Thoracic aorta (tissue), 2 donors: ENCODE measurements around the gene SHKBP1. TPM values are rescaled to one million over a fixed set of nuclear protein-coding genes. Genes with fewer than 3 reads are reported as not detected.
"Not testable (repeated sequence)": the region's sequence is repeated elsewhere in the genome, so short reads cannot be mapped to it uniquely, and the experiment has no call there.

ENCODE experiments used
- ATAC-seq: fragments of 150-250 bp; one replicate; pipeline ENCODE4 v1.8.0; 2017; ENCODE audit warnings: low read depth; ENCODE audit not compliant: insufficient number of reproducible peaks, low FRiP score
- DNase-seq: peaks from one replicate; pipeline ENCODE4 v3.0.0-alpha.2; 2020; ENCODE audit warnings: low spot score
- H3K27ac ChIP-seq, 2 donors: fragments of 200-600 bp; sonication (generic); 1 replicate in 1 of 2; 2 replicates in 1 of 2; pipeline ENCODE4 v1.5.1; 2016; ENCODE audit warnings: mild to moderate bottlenecking in 2 of 2, moderate library complexity in 2 of 2
- H3K27me3 ChIP-seq: fragments of 200-600 bp; sonication (generic); replicated peaks from 2 replicates; pipeline ENCODE4 v1.6.0; 2016; ENCODE audit warnings: mild to moderate bottlenecking; ENCODE audit not compliant: insufficient read depth
- H3K36me3 ChIP-seq: fragments of 200-600 bp; sonication (generic); one replicate; pipeline ENCODE4 v1.5.1; 2016
- H3K4me1 ChIP-seq, 2 donors: fragments of 200-600 bp; sonication (generic); 1 replicate in 1 of 2; 2 replicates in 1 of 2; pipeline versions ENCODE4 v1.5.1 to v1.6.0; 2016; ENCODE audit warnings: low read depth in 2 of 2, mild to moderate bottlenecking in 1 of 2; ENCODE audit not compliant: control insufficient read depth in 1 of 2
- H3K4me3 ChIP-seq: fragments of 200-600 bp; sonication (generic); 2 replicates; pipeline ENCODE4 v1.5.1; 2016; ENCODE audit warnings: mild to moderate bottlenecking
- H3K9me3 ChIP-seq: fragments of 200-600 bp; sonication (generic); 2 replicates; pipeline ENCODE4 v1.5.1; 2016
- CTCF ChIP-seq: fragments of 200-600 bp; sonication (generic); IDR thresholded peaks from one replicate; pipeline ENCODE4 v1.5.1; 2019; ENCODE audit warnings: antibody characterized with exemption
- total RNA-seq, 2 donors: library from RNA; depleted of rRNA; stranded (reverse); fragments of >200 nt; gene quantifications; one replicate each; pipeline versions ENCODE4 v1.1.0 to v1.2.3, GENCODE V29; 2016

Gene SHKBP1
- total RNA-seq, 2 donors from 2014 or later = 36.0 to 78.4 TPM

- Histone ChIP-seq H3K4me3 (no peak overlapping the region), H3K4me1 (peaks cover 0 to 6% of the 10 kb centered on the region in 2 donors), H3K27me3 (no peaks in the 10 kb centered on the region), H3K36me3 (peaks cover 64% of the 10 kb centered on the region), H3K9me3 (no peaks in the 10 kb centered on the region), H3K27ac (peak overlapping the region; percentile 15 to 17)
- no peak for DNase-seq
- TF ChIP-seq CTCF = no peak
- no peak for ATAC-seq
These were observed 47.0 kb downstream of the SHKBP1 start for GRCh38 chr19:40623403-40624251.

- not testable (repeated sequence) for H3K9me3 ChIP-seq, ATAC-seq, H3K27me3 ChIP-seq, H3K4me1 ChIP-seq, DNase-seq, H3K4me3 ChIP-seq, H3K27ac ChIP-seq
- peaks cover 55% of the 10 kb centered on the region for H3K36me3 ChIP-seq
These were observed 47.9 kb downstream of the SHKBP1 start for GRCh38 chr19:40624369-40625153.

- Histone ChIP-seq H3K9me3 (no peaks in the 10 kb centered on the region), H3K4me1 (peaks cover 0 to 9% of the 10 kb centered on the region in 2 donors), H3K27me3 (no peaks in the 10 kb centered on the region), H3K4me3 (no peak overlapping the region), H3K27ac (peak overlapping the region in 1 of 2 donors; percentile 34), H3K36me3 (peaks cover 50% of the 10 kb centered on the region)
- ATAC-seq = no peak
- TF ChIP-seq CTCF = no peak
- DNase-seq = no peak
These were observed 48.9 kb downstream of the SHKBP1 start for GRCh38 chr19:40625406-40626120.

- TF ChIP-seq CTCF = no peak
- no peak for ATAC-seq
- peaks cover 42% of the 10 kb centered on the region for H3K36me3 ChIP-seq
These were observed 50.2 kb downstream of the SHKBP1 start for GRCh38 chr19:40626918-40627317.

GRCh38 chr19:40627486-40628279 is 51.0 kb downstream of the SHKBP1 start:
- Histone ChIP-seq H3K9me3 (no peaks in the 10 kb centered on the region), H3K4me1 (peaks cover 0 to 13% of the 10 kb centered on the region in 2 donors), H3K4me3 (no peak overlapping the region), H3K27ac (no peak overlapping the region), H3K36me3 (peaks cover 35% of the 10 kb centered on the region), H3K27me3 (no peaks in the 10 kb centered on the region)
- DNase-seq = no peak
- ATAC-seq = no peak
- TF ChIP-seq CTCF = no peak

More at GRCh38 chr19:40626918-40627317, 50.2 kb downstream of the SHKBP1 start:
- Histone ChIP-seq H3K27me3 (no peaks in the 10 kb centered on the region), H3K4me1 (peaks cover 0 to 13% of the 10 kb centered on the region in 2 donors), H3K27ac (no peak overlapping the region), H3K4me3 (no peak overlapping the region), H3K9me3 (no peaks in the 10 kb centered on the region)
- DNase-seq = no peak
